ENCODE results near the gene BIRC3.

DNA sequence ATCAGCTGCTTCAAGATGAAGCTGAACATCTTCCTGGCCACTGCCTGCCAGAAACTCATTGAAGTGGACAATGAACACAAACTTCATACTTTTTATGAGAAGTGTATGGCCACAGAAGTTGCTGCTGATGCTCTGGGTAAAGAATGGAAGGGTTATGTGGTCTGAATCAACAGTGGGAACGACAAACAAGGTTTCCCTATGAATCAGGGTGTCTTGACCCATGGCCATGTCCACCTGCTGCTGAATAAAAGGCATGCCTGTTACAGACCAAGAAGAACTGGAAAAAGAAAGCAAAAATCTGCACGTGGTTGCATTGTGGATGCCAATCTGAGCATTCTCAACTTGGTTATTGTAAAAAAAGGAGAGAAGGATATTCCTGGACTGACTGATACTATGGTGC, 22.2 kb upstream of the BIRC3 start:
- TF ChIP-seq, protein P1, sequence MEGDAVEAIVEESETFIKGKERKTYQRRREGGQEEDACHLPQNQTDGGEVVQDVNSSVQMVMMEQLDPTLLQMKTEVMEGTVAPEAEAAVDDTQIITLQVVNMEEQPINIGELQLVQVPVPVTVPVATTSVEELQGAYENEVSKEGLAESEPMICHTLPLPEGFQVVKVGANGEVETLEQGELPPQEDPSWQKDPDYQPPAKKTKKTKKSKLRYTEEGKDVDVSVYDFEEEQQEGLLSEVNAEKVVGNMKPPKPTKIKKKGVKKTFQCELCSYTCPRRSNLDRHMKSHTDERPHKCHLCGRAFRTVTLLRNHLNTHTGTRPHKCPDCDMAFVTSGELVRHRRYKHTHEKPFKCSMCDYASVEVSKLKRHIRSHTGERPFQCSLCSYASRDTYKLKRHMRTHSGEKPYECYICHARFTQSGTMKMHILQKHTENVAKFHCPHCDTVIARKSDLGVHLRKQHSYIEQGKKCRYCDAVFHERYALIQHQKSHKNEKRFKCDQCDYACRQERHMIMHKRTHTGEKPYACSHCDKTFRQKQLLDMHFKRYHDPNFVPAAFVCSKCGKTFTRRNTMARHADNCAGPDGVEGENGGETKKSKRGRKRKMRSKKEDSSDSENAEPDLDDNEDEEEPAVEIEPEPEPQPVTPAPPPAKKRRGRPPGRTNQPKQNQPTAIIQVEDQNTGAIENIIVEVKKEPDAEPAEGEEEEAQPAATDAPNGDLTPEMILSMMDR (IDR thresholded peaks at IDR 0.05; ENCODE audit: poor library complexity, severe bottlenecking): no peak
- TF ChIP-seq POLR2AphosphoS5 (IDR thresholded peaks at IDR 0.05): no peak
- no peak for TF ChIP-seq MXI1 (conservative IDR thresholded peaks at IDR 0.05; ENCODE audit: poor library complexity, severe bottlenecking)
- TF ChIP-seq TAF1 (IDR thresholded peaks at IDR 0.05; ENCODE audit: low read depth): no peak
- TF ChIP-seq, protein P2, sequence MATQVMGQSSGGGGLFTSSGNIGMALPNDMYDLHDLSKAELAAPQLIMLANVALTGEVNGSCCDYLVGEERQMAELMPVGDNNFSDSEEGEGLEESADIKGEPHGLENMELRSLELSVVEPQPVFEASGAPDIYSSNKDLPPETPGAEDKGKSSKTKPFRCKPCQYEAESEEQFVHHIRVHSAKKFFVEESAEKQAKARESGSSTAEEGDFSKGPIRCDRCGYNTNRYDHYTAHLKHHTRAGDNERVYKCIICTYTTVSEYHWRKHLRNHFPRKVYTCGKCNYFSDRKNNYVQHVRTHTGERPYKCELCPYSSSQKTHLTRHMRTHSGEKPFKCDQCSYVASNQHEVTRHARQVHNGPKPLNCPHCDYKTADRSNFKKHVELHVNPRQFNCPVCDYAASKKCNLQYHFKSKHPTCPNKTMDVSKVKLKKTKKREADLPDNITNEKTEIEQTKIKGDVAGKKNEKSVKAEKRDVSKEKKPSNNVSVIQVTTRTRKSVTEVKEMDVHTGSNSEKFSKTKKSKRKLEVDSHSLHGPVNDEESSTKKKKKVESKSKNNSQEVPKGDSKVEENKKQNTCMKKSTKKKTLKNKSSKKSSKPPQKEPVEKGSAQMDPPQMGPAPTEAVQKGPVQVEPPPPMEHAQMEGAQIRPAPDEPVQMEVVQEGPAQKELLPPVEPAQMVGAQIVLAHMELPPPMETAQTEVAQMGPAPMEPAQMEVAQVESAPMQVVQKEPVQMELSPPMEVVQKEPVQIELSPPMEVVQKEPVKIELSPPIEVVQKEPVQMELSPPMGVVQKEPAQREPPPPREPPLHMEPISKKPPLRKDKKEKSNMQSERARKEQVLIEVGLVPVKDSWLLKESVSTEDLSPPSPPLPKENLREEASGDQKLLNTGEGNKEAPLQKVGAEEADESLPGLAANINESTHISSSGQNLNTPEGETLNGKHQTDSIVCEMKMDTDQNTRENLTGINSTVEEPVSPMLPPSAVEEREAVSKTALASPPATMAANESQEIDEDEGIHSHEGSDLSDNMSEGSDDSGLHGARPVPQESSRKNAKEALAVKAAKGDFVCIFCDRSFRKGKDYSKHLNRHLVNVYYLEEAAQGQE (IDR thresholded peaks at IDR 0.05; ENCODE audit: borderline replicate concordance): no peak
- TF ChIP-seq EZH2 (IDR thresholded peaks at IDR 0.05; ENCODE audit: borderline replicate concordance, insufficient read depth, low read length, poor library complexity, severe bottlenecking): no peak
- no peak for TF ChIP-seq SMC3 (conservative IDR thresholded peaks at IDR 0.05; ENCODE audit: poor library complexity)
- TF ChIP-seq RAD21 (conservative IDR thresholded peaks at IDR 0.05): no peak
- TF ChIP-seq EP300 (conservative IDR thresholded peaks at IDR 0.05; ENCODE audit: poor library complexity, severe bottlenecking): no peak

Data from neural cell (in vitro differentiated cells).